OCI-LY3 (cell line): ENCODE measurements around the gene AGBL3.

ENCODE experiments used
- H2AFZ ChIP-seq: fragments of 200-600, 300-600 bp; shearing (Covaris generic); 2 replicates; pipeline ENCODE4 v1.6.0; 2014; ENCODE audit warnings: antibody characterized with exemption, low read depth, low read length
- H3K27ac ChIP-seq: fragments of 200-600, 300-600 bp; sonication (generic); 2 replicates; pipeline ENCODE4 v1.5.1; 2014; ENCODE audit warnings: mild to moderate bottlenecking, low read length, moderate library complexity, mixed read lengths
- H3K27me3 ChIP-seq: fragments of 200-600, 300-600 bp; sonication (generic); 2 replicates; pipeline ENCODE4 v1.6.1; 2014; ENCODE audit warnings: low read depth, low read length, mixed read lengths
- H3K36me3 ChIP-seq: fragments of 200-600, 300-600 bp; sonication (generic); replicated peaks from 2 replicates; pipeline ENCODE3; 2014; ENCODE audit warnings: low read depth, low read length, mixed read lengths
- H3K4me1 ChIP-seq: fragments of 300-600, 200-600 bp; sonication (generic); 2 replicates; pipeline ENCODE4 v1.6.1; 2014; ENCODE audit warnings: low read length, mixed read lengths
- H3K4me2 ChIP-seq: fragments of 200-600, 300-600 bp; sonication (generic); 2 replicates; pipeline ENCODE4 v1.6.1; 2014; ENCODE audit warnings: low read length, mixed read lengths
- H3K4me3 ChIP-seq: fragments of 300-600, 200-600 bp; sonication (generic); 2 replicates; pipeline ENCODE4 v1.5.1; 2014; ENCODE audit warnings: antibody characterized with exemption, mild to moderate bottlenecking, low read length, moderate library complexity
- H3K79me2 ChIP-seq: fragments of 300-600, 200-600 bp; shearing (Covaris generic); 2 replicates; pipeline ENCODE4 v1.6.1; 2014; ENCODE audit warnings: mild to moderate bottlenecking, low read length, mixed read lengths
- H3K9ac ChIP-seq: fragments of 300-600, 200-600 bp; shearing (Covaris generic); 2 replicates; pipeline ENCODE4 v1.6.0; 2014; ENCODE audit warnings: mild to moderate bottlenecking, low read length, moderate library complexity
- H3K9me3 ChIP-seq: fragments of 200-600, 300-600 bp; shearing (Covaris generic); 2 replicates; pipeline ENCODE4 v1.6.1; 2014; ENCODE audit warnings: low read length, mixed read lengths; ENCODE audit not compliant: insufficient read depth
- H4K20me1 ChIP-seq: fragments of 200-600, 300-600 bp; sonication (generic); 2 replicates; pipeline ENCODE4 v1.6.1; 2016; ENCODE audit warnings: low read length, mixed read lengths; ENCODE audit not compliant: insufficient read depth
- EZH2phosphoT487 ChIP-seq: fragments of 200-600 bp; shearing (Covaris generic); IDR thresholded peaks from 2 replicates; pipeline ENCODE4 v1.6.1; 2018; ENCODE audit warnings: antibody characterized with exemption, mixed run types, low read depth
- TF ChIP-seq, protein P1 (sequence below): fragments of 200-600, 300-600 bp; sonication (generic); IDR thresholded peaks from 2 replicates; pipeline ENCODE4 v1.5.1; 2014; ENCODE audit warnings: antibody characterized with exemption, low read length, low read depth

AGBL3 gene

DNA sequence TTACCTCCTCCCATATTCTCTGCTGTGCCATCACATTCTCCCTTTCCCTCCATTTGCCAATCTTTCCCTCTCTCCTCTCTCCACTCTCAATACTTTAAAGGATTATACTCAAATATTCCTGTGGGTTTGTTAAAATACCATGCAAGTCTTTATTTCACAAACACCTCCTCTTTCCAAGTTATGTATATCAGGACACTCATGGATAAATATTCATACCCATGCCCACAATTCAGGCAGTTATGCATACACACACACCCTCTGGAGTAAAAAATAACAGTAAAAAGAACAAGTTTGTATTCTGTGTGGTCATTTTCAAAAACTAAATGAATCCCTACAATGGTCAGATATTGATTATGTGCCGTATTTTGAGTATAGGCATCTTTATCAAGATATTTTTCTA, 88.2 kb downstream of the AGBL3 start:
- H3K27me3 ChIP-seq, result peaks cover 33% of the 10 kb centered on the region
- H3K4me1 ChIP-seq, result no peaks in the 10 kb centered on the region
- no peaks in the 10 kb centered on the region for H3K36me3 ChIP-seq
- no peaks in the 10 kb centered on the region for H4K20me1 ChIP-seq
- TF ChIP-seq EZH2phosphoT487, result no peak
- TF ChIP-seq, protein P1, sequence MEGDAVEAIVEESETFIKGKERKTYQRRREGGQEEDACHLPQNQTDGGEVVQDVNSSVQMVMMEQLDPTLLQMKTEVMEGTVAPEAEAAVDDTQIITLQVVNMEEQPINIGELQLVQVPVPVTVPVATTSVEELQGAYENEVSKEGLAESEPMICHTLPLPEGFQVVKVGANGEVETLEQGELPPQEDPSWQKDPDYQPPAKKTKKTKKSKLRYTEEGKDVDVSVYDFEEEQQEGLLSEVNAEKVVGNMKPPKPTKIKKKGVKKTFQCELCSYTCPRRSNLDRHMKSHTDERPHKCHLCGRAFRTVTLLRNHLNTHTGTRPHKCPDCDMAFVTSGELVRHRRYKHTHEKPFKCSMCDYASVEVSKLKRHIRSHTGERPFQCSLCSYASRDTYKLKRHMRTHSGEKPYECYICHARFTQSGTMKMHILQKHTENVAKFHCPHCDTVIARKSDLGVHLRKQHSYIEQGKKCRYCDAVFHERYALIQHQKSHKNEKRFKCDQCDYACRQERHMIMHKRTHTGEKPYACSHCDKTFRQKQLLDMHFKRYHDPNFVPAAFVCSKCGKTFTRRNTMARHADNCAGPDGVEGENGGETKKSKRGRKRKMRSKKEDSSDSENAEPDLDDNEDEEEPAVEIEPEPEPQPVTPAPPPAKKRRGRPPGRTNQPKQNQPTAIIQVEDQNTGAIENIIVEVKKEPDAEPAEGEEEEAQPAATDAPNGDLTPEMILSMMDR, result no peak
- no peaks in the 10 kb centered on the region for H3K79me2 ChIP-seq
- no peak overlapping the region for H3K27ac ChIP-seq
- H3K9ac ChIP-seq, result no peak overlapping the region
- H3K9me3 ChIP-seq, result no peaks in the 10 kb centered on the region
- H2AFZ ChIP-seq, result no peak overlapping the region
- H3K4me3 ChIP-seq, result no peak overlapping the region
- H3K4me2 ChIP-seq, result no peak overlapping the region

DNA sequence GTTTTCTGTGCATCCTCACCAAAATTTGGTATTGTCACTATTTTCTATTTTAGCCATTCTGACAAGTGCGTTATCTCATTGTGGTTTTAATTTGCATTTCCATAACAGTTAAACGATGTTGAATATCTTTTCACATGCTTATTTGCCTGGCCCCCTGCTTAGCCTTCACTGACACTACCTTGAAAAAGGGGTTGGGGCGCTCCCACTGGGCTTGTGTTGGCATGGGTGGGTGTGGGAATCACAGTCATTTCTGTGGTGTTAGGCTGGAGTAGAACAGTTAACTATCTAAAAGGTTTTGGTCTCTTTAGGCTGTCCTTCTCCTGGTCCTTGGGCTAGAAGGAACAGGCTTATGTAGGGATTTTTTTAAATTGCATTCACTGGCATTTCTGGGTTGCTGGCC, 89.4 kb downstream of the AGBL3 start:
- Histone ChIP-seq H3K4me2 (no peak overlapping the region), H4K20me1 (no peaks in the 10 kb centered on the region), H3K4me3 (no peak overlapping the region), H3K36me3 (no peaks in the 10 kb centered on the region), H3K79me2 (no peaks in the 10 kb centered on the region), H3K27me3 (peaks cover 33% of the 10 kb centered on the region), H3K27ac (no peak overlapping the region), H2AFZ (no peak overlapping the region), H3K9me3 (no peaks in the 10 kb centered on the region), H3K9ac (no peak overlapping the region), H3K4me1 (no peaks in the 10 kb centered on the region)
- TF ChIP-seq EZH2phosphoT487, result no peak
- TF ChIP-seq, protein P1, result no peak

- Histone ChIP-seq H2AFZ (no peak overlapping the region), H3K4me1 (no peaks in the 10 kb centered on the region), H4K20me1 (no peaks in the 10 kb centered on the region), H3K27me3 (peaks cover 33% of the 10 kb centered on the region), H3K9ac (no peak overlapping the region), H3K9me3 (no peaks in the 10 kb centered on the region), H3K79me2 (no peaks in the 10 kb centered on the region), H3K36me3 (no peaks in the 10 kb centered on the region), H3K4me2 (no peak overlapping the region), H3K4me3 (no peak overlapping the region), H3K27ac (no peak overlapping the region)
- TF ChIP-seq EZH2phosphoT487, result no peak
- TF ChIP-seq, protein P1, result no peak
These were observed 90.6 kb downstream of the AGBL3 start for GRCh38 chr7:135076882-135077281.

DNA sequence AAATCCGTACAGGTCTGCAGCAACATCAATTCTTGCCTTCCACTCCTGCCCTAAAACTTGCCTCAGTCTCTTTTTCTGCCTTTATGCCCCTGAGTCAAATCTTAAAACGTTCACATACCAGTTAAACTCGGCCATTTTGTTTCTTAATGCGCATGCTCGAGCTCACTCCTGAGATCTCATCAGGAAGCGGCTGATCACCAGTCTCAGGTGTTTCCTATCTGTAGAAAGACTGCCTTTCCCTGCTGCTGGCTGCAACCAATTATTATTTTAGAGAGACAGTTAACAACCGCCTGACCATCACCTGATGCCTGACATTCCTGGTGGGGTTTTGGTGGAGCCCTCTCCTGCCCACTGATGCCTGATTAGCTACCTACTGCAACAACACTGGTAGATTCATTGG, 91.3 kb downstream of the AGBL3 start:
- no peak overlapping the region for H3K4me2 ChIP-seq
- H2AFZ ChIP-seq, result no peak overlapping the region

More for the DNA sequence above, 91.3 kb downstream of the AGBL3 start:
- Histone ChIP-seq H3K79me2 (no peaks in the 10 kb centered on the region), H3K36me3 (no peaks in the 10 kb centered on the region), H3K27me3 (peaks cover 33% of the 10 kb centered on the region), H4K20me1 (no peaks in the 10 kb centered on the region), H3K4me1 (no peaks in the 10 kb centered on the region), H3K4me3 (no peak overlapping the region), H3K9ac (no peak overlapping the region), H3K9me3 (no peaks in the 10 kb centered on the region), H3K27ac (no peak overlapping the region)
- TF ChIP-seq, protein P1, result no peak
- no peak for TF ChIP-seq EZH2phosphoT487
